ENCODE data around the gene ARSB. TPM values are rescaled to one million over a fixed set of nuclear protein-coding genes. Genes with fewer than 3 reads are reported as not detected.

The ARSB gene
- total and polyA plus RNA-seq, 2 donors (not counting 1 experiment from before 2014, with no cell fraction given) = 10.1 to 27.7 TPM

- Histone ChIP-seq H3K27ac (ENCODE audit: insufficient read depth, low read length) (no peak overlapping the region), H3K79me2 (ENCODE audit: control insufficient read depth, insufficient read depth, low read length) (no peaks in the 10 kb centered on the region), H3K27me3 (ENCODE audit: control insufficient read depth, insufficient read depth, low read length) (no peaks in the 10 kb centered on the region), H4K20me1 (ENCODE audit: control insufficient read depth, extremely low read depth, insufficient read depth, low read length) (no peaks in the 10 kb centered on the region), H3K4me1 (ENCODE audit: control insufficient read depth, extremely low read depth, insufficient read depth, low read length) (peaks cover 11% of the 10 kb centered on the region), H3K36me3 (ENCODE audit: control insufficient read depth, insufficient read depth, low read length) (no peaks in the 10 kb centered on the region), H3K9ac (ENCODE audit: insufficient read depth, low read length) (no peak overlapping the region), H3K4me2 (ENCODE audit: extremely low read depth, insufficient read depth, low read length) (no peak overlapping the region), H3K9me3 (ENCODE audit: control insufficient read depth, insufficient read depth, low read depth, low read length) (no peaks in the 10 kb centered on the region), H3K4me3 (replicated peaks in 1 of 4; ENCODE audit: control extremely low read depth in 1 of 4, insufficient read depth in 1 of 4, low read depth in 3 of 4, low read length in 4 of 4) (no peak overlapping the region), H2AFZ (ENCODE audit: low read length) (peak overlapping the region; percentile 33)
- no peak for TF ChIP-seq EZH2 (IDR thresholded peaks at IDR 0.05; ENCODE audit: low read length, missing control alignments)
- TF ChIP-seq, protein P1, sequence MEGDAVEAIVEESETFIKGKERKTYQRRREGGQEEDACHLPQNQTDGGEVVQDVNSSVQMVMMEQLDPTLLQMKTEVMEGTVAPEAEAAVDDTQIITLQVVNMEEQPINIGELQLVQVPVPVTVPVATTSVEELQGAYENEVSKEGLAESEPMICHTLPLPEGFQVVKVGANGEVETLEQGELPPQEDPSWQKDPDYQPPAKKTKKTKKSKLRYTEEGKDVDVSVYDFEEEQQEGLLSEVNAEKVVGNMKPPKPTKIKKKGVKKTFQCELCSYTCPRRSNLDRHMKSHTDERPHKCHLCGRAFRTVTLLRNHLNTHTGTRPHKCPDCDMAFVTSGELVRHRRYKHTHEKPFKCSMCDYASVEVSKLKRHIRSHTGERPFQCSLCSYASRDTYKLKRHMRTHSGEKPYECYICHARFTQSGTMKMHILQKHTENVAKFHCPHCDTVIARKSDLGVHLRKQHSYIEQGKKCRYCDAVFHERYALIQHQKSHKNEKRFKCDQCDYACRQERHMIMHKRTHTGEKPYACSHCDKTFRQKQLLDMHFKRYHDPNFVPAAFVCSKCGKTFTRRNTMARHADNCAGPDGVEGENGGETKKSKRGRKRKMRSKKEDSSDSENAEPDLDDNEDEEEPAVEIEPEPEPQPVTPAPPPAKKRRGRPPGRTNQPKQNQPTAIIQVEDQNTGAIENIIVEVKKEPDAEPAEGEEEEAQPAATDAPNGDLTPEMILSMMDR (conservative IDR thresholded peaks at IDR 0.05 in 1 of 2, IDR thresholded peaks at IDR 0.05 in 1 of 2; ENCODE audit: low read depth in 1 of 2, low read length in 2 of 2) = no peak
- DNase-seq (ENCODE audit: low read depth in 2 of 2) = no peak
Observed at GRCh38 chr5:78809444-78809843, 175.7 kb downstream of the ARSB start.

DNA sequence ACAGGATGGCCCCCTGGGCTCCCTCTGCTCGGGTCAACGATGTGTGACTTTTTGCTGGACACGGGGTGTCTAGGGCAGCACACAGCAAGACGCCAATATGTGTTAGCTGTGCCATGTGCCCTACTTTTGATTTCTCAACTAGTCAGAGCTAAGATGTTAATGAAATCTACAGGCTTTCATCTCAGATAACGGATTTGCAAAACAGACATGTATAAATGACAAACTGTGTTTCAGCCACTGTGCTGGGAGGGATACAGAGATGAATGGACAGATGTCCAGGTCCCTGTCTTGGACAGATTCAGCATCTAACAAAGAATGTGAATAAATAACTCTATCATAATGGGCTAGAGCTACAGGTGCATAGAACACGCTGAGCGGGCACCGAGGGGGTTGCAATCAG, 176.3 kb downstream of the ARSB start:
- Histone ChIP-seq H2AFZ (ENCODE audit: low read length) (no peak overlapping the region), H3K27me3 (ENCODE audit: control insufficient read depth, insufficient read depth, low read length) (no peaks in the 10 kb centered on the region), H3K9me3 (ENCODE audit: control insufficient read depth, insufficient read depth, low read depth, low read length) (no peaks in the 10 kb centered on the region), H3K4me1 (ENCODE audit: control insufficient read depth, extremely low read depth, insufficient read depth, low read length) (peaks cover 11% of the 10 kb centered on the region), H3K79me2 (ENCODE audit: control insufficient read depth, insufficient read depth, low read length) (no peaks in the 10 kb centered on the region), H3K27ac (ENCODE audit: insufficient read depth, low read length) (no peak overlapping the region), H3K4me3 (replicated peaks in 1 of 4; ENCODE audit: control extremely low read depth in 1 of 4, insufficient read depth in 1 of 4, low read depth in 3 of 4, low read length in 4 of 4) (no peak overlapping the region), H4K20me1 (ENCODE audit: control insufficient read depth, extremely low read depth, insufficient read depth, low read length) (no peaks in the 10 kb centered on the region), H3K36me3 (ENCODE audit: control insufficient read depth, insufficient read depth, low read length) (no peaks in the 10 kb centered on the region), H3K9ac (ENCODE audit: insufficient read depth, low read length) (no peak overlapping the region), H3K4me2 (ENCODE audit: extremely low read depth, insufficient read depth, low read length) (no peak overlapping the region)
- TF ChIP-seq, protein P1 (conservative IDR thresholded peaks at IDR 0.05 in 1 of 2, IDR thresholded peaks at IDR 0.05 in 1 of 2; ENCODE audit: low read depth in 1 of 2, low read length in 2 of 2) = no peak
- no peak for TF ChIP-seq EZH2 (IDR thresholded peaks at IDR 0.05; ENCODE audit: low read length, missing control alignments)
- DNase-seq (ENCODE audit: low read depth in 2 of 2) = no peak

DNA sequence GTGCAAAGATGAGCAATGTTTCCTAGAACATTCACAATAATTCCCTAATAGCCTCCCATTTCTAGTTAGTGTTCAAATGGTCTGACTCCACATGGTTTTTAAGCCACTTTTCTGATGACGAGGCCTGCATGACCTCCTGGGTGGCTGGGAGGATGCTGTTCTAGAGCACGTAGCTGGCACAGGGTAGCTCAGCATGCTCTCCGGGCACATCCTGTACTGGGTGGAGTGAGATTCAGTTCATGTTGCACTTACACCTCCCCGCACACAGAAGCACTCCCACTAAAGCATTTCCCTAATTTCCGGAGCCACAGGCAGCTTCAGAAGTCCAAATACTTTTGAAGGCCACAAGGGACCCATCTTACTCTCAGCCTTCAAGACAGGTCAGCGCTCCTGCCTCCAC, 176.7 kb downstream of the ARSB start:
- peaks cover 11% of the 10 kb centered on the region for H3K4me1 ChIP-seq (ENCODE audit: control insufficient read depth, extremely low read depth, insufficient read depth, low read length)
- no peaks in the 10 kb centered on the region for H4K20me1 ChIP-seq (ENCODE audit: control insufficient read depth, extremely low read depth, insufficient read depth, low read length)
- no peak for DNase-seq (ENCODE audit: low read depth in 2 of 2)
- no peak overlapping the region for H3K4me3 ChIP-seq (replicated peaks in 1 of 4; ENCODE audit: control extremely low read depth in 1 of 4, insufficient read depth in 1 of 4, low read depth in 3 of 4, low read length in 4 of 4)
- no peak overlapping the region for H2AFZ ChIP-seq (ENCODE audit: low read length)
- H3K27me3 ChIP-seq (ENCODE audit: control insufficient read depth, insufficient read depth, low read length) = no peaks in the 10 kb centered on the region
- H3K4me2 ChIP-seq (ENCODE audit: extremely low read depth, insufficient read depth, low read length) = no peak overlapping the region
- no peaks in the 10 kb centered on the region for H3K79me2 ChIP-seq (ENCODE audit: control insufficient read depth, insufficient read depth, low read length)
- H3K27ac ChIP-seq (ENCODE audit: insufficient read depth, low read length) = no peak overlapping the region
- TF ChIP-seq EZH2 (IDR thresholded peaks at IDR 0.05; ENCODE audit: low read length, missing control alignments) = no peak
- TF ChIP-seq, protein P1 (conservative IDR thresholded peaks at IDR 0.05 in 1 of 2, IDR thresholded peaks at IDR 0.05 in 1 of 2; ENCODE audit: low read depth in 1 of 2, low read length in 2 of 2) = no peak
- no peaks in the 10 kb centered on the region for H3K36me3 ChIP-seq (ENCODE audit: control insufficient read depth, insufficient read depth, low read length)
- no peak overlapping the region for H3K9ac ChIP-seq (ENCODE audit: insufficient read depth, low read length)
- no peaks in the 10 kb centered on the region for H3K9me3 ChIP-seq (ENCODE audit: control insufficient read depth, insufficient read depth, low read depth, low read length)
